Measurements from ENCODE around the gene PTPRA. TPM values are rescaled to one million over a fixed set of nuclear protein-coding genes. Genes with fewer than 3 reads are reported as not detected.

PTPRA gene
- total RNA-seq, 1 experiment from 2014 or later = 47.2 TPM

DNA sequence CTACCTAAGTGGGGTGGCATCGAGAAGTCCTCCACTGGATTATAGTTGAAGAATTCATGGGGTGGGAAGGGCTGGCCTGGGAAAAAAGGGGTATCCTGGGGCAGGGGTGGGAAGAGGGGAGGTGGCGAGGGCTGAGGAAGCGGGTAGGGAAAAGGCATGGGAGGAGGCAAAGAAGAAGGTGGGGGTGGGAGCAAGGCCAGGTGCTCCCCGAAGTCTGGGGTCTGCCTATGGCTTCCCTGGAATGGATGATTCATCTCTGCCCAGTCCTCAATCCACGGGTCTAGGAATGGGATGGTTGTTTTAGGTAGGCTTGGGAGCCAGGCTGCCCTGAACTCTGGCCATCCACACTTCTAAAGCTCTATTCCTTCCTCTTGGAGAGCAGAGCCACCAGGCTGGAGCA, 37.2 kb upstream of the PTPRA start:
- Mint-ChIP-seq H3K4me1 (peaks cover 4% of the 10 kb centered on the region; the same call in 1 of the 2 replicates), H3K27me3 (ENCODE audit: low read depth) (peaks cover 23% of the 10 kb centered on the region), H3K27ac (no peak overlapping the region), H3K4me3 (no peak overlapping the region), H3K9me3 (peaks cover 5% of the 10 kb centered on the region), H3K36me3 (peaks cover 11% of the 10 kb centered on the region)
- POLR2A ChIA-PET = no interaction called here
- ATAC-seq (no peak), DNase-seq (ENCODE audit: low spot score) (no peak)
- CTCF ChIA-PET = no interaction called here
- TF ChIP-seq ATF2 (CRISPR knock-in tag; IDR thresholded peaks at IDR 0.05; ENCODE audit: borderline replicate concordance, low read depth) (no peak), MYBL2 (CRISPR knock-in tag; IDR thresholded peaks at IDR 0.05) (no peak), NR3C1 (CRISPR knock-in tag; conservative IDR thresholded peaks at IDR 0.05; ENCODE audit: low read depth) (no peak), JUN (CRISPR knock-in tag; IDR thresholded peaks at IDR 0.05) (no peak), ZNF416 (CRISPR knock-in tag; IDR thresholded peaks at IDR 0.05) (no peak), OVOL2 (CRISPR knock-in tag; IDR thresholded peaks at IDR 0.05; ENCODE audit: borderline replicate concordance) (no peak), NR2C2 (CRISPR knock-in tag; IDR thresholded peaks at IDR 0.05) (no peak), NFYB (CRISPR knock-in tag; conservative IDR thresholded peaks at IDR 0.05; ENCODE audit: low read depth) (no peak), ZNF281 (CRISPR knock-in tag; IDR thresholded peaks at IDR 0.05) (no peak)
- TF ChIP-seq, protein P1, sequence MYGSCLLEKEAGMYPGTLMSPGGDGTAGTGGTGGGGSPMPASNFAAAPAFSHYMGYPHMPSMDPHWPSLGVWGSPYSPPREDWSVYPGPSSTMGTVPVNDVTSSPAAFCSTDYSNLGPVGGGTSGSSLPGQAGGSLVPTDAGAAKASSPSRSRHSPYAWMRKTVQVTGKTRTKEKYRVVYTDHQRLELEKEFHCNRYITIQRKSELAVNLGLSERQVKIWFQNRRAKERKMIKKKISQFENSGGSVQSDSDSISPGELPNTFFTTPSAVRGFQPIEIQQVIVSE (CRISPR knock-in tag; IDR thresholded peaks at IDR 0.05; ENCODE audit: borderline replicate concordance) = no peak

- DNase-seq (ENCODE audit: low spot score) = no peak
- Mint-ChIP-seq H3K27ac (no peak overlapping the region), H3K4me3 (no peak overlapping the region), H3K27me3 (ENCODE audit: low read depth) (peaks cover 27% of the 10 kb centered on the region), H3K36me3 (peaks cover 11% of the 10 kb centered on the region), H3K4me1 (peaks cover 8% of the 10 kb centered on the region), H3K9me3 (peaks cover 5% of the 10 kb centered on the region)
- ChIA-PET CTCF (no interaction called here), POLR2A (no interaction called here)
- no peak for ATAC-seq
- no peak for TF ChIP-seq USF1 (CRISPR knock-in tag; IDR thresholded peaks at IDR 0.05)
- TF ChIP-seq, protein P2, sequence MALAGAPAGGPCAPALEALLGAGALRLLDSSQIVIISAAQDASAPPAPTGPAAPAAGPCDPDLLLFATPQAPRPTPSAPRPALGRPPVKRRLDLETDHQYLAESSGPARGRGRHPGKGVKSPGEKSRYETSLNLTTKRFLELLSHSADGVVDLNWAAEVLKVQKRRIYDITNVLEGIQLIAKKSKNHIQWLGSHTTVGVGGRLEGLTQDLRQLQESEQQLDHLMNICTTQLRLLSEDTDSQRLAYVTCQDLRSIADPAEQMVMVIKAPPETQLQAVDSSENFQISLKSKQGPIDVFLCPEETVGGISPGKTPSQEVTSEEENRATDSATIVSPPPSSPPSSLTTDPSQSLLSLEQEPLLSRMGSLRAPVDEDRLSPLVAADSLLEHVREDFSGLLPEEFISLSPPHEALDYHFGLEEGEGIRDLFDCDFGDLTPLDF (CRISPR knock-in tag; IDR thresholded peaks at IDR 0.05) = no peak
- TF ChIP-seq ZNF671 (CRISPR knock-in tag; IDR thresholded peaks at IDR 0.05) = no peak
- no peak for TF ChIP-seq ZMAT4 (CRISPR knock-in tag; IDR thresholded peaks at IDR 0.05)
- TF ChIP-seq NR3C1 (CRISPR knock-in tag; conservative IDR thresholded peaks at IDR 0.05; ENCODE audit: low read depth) = no peak
- TF ChIP-seq MXD4 (CRISPR knock-in tag; IDR thresholded peaks at IDR 0.05; ENCODE audit: borderline replicate concordance) = no peak
Observed at GRCh38 chr20:2837221-2837960, 35.9 kb upstream of the PTPRA start.

All from WTC11 (cell line).